ENCODE measurements around the gene UCMA.

The UCMA gene

GRCh38 chr10:13231808-13232207 lies 2.4 kb downstream of the UCMA start:
- FAIRE-seq = no peak

DNA sequence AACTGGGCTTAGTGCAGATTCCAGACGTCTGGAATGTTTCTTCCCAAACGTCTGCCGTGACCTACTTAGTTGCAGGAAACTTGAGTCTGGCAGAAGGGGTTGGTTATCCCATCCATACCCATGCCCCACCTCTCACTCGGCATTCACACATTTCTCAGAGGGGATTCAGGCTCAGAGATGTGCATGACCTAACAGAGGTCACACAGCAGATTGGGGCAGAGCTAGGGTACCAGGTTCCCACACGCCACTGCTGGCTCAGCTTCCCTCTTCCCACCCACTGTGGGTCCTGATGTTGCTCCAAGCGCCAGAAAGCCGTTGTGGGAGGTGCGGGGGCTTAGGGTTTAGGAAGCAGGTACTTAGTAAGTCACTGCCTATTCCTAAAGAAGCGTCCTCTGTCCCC lies 3.0 kb downstream of the UCMA start:
- no peak for FAIRE-seq

DNA sequence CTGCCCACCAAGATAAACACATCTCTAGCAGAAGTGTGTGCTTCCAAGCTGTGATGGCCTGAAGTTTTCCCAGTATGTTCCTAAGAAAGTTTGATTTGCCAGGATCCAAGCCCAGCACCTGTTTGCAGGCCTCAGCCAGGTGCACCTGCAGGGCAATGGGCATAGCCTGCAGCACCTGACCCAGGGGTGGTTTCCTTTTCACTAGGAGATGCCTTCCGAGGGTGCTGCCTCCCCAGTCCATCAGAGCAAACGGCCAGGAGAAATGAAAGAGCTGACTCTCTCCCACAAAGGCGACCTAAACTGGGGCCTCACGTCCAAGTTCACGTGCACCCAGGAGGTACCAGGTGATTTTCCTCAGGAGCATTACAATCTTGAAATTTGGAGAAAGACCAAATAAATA lies 7.1 kb downstream of the UCMA start:
- no peak for FAIRE-seq

DNA sequence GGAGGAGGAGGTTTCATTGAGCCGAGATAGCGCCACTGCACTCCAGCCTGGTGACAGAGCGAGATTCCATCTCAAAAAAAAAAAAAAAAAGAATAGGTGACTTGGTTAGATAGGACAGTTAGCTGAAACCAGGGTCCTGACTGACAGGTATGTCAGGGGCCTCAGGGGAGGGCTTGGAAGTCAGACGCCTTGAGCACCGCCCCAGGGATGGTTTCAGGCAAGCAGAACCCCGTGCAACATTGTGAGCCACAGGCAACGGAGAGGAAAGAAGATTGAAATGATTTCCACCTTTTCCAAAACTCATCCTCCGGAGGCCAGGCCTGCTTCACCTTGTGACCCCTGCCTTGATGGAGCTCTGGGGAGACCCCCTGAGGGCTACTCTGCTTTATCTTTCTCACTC lies 8.6 kb downstream of the UCMA start:
- no peak for FAIRE-seq

DNA sequence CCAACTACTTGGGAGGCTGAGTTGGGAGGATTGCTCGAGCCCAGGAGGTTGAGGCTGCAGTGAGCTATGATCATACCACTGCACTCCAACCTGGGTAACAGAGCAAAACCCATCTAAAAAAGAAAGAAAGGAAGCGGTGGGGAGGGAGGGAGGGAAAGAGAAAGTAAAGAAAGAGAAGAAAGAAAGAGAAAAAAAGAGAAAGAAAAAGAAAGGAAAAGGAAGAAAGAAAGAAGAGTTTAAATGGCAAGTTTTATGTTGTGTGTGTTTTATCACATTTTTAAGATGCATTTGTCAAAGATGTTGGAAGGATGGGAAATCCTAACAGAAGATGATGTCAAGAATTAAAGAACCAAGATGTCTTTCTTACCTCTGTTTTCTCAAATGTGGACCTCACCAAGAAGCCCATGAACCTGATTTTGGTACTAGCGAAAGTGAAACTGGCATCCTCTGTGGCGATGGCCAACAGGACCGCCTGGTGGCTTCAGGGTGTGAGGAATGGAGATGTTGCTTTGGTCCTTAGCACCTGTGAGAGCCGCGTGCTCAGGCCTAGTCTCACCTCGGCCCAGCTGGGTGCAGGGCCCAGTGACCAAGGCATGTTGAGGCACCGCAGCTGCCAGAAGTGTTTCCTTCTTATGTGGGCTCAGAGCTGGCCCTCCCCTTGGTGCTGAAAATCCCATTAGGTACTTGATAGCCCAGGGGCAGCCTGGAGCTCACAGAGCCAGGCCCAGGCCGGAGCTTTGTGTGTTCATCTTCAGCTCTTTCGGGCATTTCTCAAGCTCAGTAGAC lies 9.8 kb downstream of the UCMA start:
- no peak for FAIRE-seq

DNA sequence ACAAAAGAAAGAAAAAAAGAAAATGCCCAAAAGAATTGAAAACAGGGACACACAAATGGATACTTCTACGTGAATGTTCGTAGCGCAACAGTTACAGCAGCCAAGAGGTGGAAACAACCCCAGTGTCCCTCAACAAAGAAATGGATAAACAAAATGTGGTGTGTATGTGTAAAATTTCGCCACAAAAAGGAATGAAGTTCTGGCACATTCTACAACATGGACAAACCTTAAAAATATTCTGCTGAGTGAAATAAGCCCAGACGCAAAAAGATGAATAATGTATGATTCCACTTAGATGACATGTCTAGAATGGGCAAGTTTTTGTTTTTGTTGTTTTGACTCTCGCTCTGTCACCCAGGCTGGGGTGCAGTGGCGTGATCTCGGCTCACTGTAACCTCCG lies 10.9 kb downstream of the UCMA start:
- FAIRE-seq = no peak

DNA sequence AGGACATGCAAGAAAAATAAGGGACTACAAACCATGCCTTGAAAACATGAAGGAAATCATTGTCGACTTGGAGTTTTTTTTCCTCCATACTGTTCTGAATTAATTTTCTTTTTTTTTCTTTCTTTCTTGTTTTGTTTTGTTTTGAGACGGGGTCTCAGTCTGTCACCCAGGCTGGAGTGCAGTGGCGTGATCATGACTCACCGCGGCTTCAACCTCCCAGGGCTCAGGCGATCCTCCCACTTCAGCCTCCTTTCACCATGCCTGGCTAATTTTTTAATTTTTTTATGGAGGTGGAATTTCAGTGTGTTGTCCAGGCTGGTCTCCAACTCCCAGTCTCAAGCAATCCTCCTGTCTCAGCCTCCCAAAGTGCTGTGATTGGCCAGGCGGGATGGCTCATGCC lies 11.6 kb downstream of the UCMA start:
- FAIRE-seq = no peak

- no peak for FAIRE-seq
Measured at GRCh38 chr10:13222151-13222550, 12.0 kb downstream of the UCMA start.

DNA sequence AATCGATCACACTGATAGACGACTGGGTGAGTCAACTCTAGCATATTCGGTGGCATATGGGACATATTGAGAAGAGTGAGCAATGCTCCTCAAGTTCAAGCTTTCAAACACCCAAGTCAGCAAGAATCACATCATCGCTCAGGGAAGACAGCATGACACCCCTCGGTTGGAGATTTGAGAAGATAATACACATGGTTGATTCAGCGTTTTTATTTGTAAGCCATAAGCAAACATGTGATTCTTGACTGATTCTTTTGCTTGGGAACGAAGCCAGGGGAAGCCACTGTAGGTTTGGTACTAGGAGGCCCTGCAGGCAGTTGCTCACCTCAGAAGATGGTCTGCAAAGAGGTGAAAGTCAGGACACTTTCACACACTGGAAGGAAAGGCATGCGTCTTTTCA lies 12.6 kb downstream of the UCMA start:
- FAIRE-seq = no peak

DNA sequence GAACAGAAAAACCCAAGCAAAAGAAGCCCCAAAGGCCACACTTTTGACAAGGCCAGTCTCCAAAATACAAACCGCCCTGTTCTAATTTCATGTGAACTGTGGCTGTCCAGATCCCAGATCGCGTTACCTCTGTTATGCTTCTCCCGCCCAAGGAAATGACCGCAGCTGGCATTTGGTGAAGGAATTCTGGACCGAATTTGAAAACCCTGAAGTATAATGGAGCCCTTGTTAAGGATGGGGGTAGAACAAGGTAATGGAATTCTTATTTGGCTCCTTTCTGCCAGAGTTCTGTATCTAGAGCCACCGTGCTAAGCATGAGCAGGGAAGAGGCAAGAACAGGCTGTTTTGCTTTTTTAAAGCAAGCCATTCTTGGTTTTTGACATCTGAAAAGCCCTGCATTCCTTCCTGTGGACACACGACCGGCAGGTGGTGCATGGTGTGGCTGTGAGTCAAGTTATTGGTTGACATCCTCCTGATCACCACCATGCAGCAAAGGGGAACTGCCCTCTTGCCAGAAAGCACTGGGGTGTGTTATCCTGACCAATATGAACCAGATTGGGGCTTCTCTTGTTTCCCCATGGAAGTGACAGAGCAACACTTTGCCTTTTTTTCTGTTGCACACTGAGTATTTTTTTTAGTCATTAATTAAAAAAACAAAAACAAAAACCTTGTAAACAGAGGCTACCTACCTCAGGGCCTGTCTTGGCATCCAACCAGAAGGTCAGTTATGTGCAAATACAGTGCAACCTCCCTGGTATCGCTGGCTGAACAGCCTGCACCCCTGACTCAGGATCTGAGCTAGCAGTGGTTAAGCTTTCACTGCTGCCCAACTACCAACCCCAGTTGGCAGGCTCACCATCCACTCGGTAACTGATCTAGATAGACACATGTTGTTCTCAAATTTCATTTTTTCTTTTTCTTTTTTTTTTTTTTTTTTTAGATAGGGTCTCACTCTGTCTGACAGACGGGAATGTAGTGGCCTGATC lies 14.2 kb downstream of the UCMA start:
- FAIRE-seq = no peak

DNA sequence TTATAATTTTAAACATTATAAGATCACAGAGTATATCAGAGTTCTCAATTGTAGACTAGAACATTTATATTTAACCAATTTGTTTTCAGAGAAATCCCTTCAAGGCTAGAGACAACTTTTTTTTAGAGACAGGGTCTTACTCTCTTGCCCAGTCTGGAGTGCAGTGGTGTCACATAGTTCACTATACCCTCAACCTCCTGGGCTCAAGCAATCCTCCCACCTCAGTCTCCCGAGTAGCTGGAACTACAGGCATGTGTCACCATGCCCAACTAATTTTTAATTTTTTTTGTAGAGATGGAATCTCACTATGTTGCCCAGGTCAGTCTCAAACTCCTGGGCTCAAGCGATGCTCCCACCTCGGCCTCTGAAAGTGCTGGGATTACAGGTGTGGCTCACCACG lies 15.3 kb downstream of the UCMA start:
- no peak for FAIRE-seq

DNA sequence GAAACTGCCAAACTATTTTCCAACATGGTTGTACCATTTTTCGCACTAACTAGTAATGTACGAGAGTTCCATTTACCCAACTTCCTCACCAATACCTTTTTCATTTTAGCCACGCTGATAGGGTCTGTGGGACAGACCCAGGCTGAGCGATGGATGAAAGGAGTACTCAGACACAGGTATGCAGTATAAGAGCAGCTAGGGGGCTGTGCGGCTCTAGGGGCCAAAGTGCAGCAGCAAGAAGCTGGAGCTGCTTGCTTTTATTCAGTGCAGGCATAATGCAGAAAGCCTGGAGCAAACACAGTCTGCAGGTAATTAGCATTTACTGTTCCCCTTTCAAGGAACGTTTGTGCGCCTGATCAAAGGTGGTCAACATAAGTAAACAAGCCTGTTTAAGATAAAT lies 21.0 kb downstream of the UCMA start:
- FAIRE-seq = no peak

GRCh38 chr10:13206546-13207443 lies 27.4 kb downstream of the UCMA start:
- FAIRE-seq = peak; percentile 80

DNA sequence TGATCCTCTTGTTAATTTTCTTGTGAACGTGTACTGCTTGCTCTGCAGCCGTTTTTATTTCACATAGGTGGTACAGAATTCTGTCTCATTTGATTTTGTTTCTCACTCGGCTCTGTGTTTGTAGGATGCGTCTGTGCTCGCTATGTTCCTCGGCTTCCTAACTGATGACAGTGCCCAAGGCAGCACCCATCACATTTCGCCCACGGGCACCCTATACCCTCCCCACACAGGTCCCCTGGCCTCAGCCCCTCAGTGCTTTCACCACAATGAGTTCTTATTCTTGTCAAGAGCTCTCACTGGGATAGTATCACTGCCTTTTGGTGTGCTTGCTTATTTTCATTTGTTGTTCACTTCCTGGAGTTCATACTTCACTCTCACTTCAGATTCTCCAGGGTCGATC lies 28.1 kb downstream of the UCMA start:
- FAIRE-seq = no peak

GRCh38 chr10:13201132-13201531 lies 33.0 kb downstream of the UCMA start:
- FAIRE-seq = no peak

DNA sequence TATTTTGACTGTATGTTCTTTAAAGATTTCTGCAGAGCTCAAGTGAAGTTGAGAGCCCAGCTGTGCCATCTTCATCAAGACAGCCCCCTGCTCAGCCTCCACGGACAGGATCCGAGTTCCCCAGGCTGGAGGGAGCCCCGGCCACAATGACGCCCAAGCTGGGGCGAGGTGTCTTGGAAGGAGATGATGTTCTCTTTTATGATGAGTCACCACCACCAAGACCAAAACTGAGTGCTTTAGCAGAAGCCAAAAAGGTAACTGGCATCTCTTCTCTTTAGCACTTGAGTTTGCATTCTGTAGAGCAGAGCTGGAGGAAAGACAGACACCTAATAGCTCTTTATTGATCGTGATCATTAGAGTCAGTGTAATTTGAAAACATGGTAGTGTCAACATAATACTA lies 39.2 kb downstream of the UCMA start:
- no peak for FAIRE-seq

DNA sequence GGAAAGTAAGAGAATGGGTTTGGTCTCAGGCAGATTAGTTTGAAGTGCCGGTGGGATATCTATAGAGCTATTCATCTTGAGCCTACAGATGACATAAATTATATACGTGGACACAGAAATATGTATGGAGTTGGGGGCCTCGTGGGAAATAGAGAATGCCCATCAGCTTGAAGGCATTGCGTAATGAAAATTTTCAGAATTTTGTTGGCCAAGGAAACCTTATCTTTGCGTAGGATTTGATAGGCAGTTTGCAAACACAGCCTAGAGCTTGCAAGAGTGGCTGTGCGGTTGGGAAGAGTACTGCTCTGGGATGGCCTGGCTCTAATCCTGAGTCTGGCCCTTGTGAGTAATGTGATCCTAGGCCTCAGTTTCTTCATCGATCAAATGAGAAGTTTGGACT lies 40.5 kb downstream of the UCMA start:
- no peak for FAIRE-seq

GRCh38 chr10:13191362-13191761 lies 42.8 kb downstream of the UCMA start:
- no peak for FAIRE-seq

DNA sequence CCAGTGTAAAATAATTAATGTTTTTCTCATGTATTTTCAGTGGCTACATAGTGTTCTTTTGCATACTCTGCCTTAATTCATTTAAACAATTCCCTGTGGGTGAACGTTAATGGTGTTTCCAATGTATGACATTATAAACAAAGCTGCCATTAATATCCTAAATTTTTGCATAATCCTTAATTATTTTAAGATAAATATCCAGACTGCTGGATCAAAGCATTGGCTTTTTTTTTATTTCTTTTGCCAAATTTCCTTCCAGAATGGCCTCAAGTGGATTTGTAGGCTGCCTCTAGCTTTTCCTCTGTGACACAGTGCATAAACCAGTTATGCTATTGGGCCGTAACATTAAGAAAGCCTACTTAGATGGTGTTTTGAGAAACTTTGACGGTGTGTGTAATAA lies 43.4 kb downstream of the UCMA start:
- FAIRE-seq = no peak

GRCh38 chr10:13189961-13190360 lies 44.2 kb downstream of the UCMA start:
- FAIRE-seq = no peak

GRCh38 chr10:13188593-13188992 lies 45.6 kb downstream of the UCMA start:
- FAIRE-seq = no peak

- FAIRE-seq = no peak
Measured at GRCh38 chr10:13187135-13187534, 47.0 kb downstream of the UCMA start.
